Activated B cell treated with CpG ODN at 0.5 μM for 24 hours (primary cell): Measurements from ENCODE around the gene DCC. TPM values are rescaled to one million over a fixed set of nuclear protein-coding genes. Genes with fewer than 3 reads are reported as not detected.

Experiments used
- ATAC-seq: fragments of 200-7000 bp; cut with Tn5 transposase; one replicate; pipeline ENCODE4 v1.10.0; 2021; ENCODE audit warnings: low read depth, mild to moderate bottlenecking, moderate library complexity
- CTCF ChIA-PET: fragments of 350-600 bp; sonication (Branson Sonifier 250); formaldehyde crosslinking; loops from one replicate; lab custom pipeline; 2021; ENCODE audit warnings: antibody characterized with exemption; lab: Charles Lee
- POLR2A ChIA-PET: fragments of 350-600 bp; sonication (Branson Sonifier 250); formaldehyde crosslinking; loops from one replicate; lab custom pipeline; 2021; ENCODE audit warnings: antibody characterized with exemption; lab: Charles Lee
- DNase-seq: peaks from one replicate; pipeline ENCODE4 v3.0.0; 2022
- H3K27ac Mint-ChIP-seq: one replicate; pipeline ENCODE4 v1.8.0; 2020; ENCODE audit warnings: mixed read lengths
- H3K27me3 Mint-ChIP-seq: one replicate; pipeline ENCODE4 v1.8.0; 2021; ENCODE audit warnings: mixed read lengths
- H3K36me3 Mint-ChIP-seq: one replicate; pipeline ENCODE4 v1.8.0; 2021; ENCODE audit warnings: low read depth, mixed read lengths
- H3K4me1 Mint-ChIP-seq: one replicate; pipeline ENCODE4 v1.8.0; 2021; ENCODE audit warnings: mixed read lengths
- H3K4me3 Mint-ChIP-seq: one replicate; pipeline ENCODE4 v1.8.0; 2020; ENCODE audit warnings: mild to moderate bottlenecking, mixed read lengths
- H3K9me3 Mint-ChIP-seq: one replicate; pipeline ENCODE4 v1.8.0; 2020; ENCODE audit warnings: mixed read lengths
- CTCF ChIP-seq: fragments of 200-600 bp; IDR thresholded peaks from one replicate; pipeline ENCODE4 v1.8.0; 2022; ENCODE audit warnings: antibody characterized with exemption, mild to moderate bottlenecking
- intact Hi-C: fragments of 100-400 bp; cut with micrococcal nuclease; formaldehyde crosslinking; loops from one replicate; pipeline ENCODE4 v1.15.1; 2024
- total RNA-seq: library from RNA; stranded (reverse); gene quantifications from 2 replicates; pipeline ENCODE4 v1.2.3, GENCODE V29; 2022

DCC gene
- total RNA-seq, 1 donor from 2014 or later, result not detected

GRCh38 chr18:52391810-52392559 is 52.0 kb downstream of the DCC start:
- no peak for TF ChIP-seq CTCF
- intact Hi-C loops, result no loop called here
- CTCF ChIA-PET, result no interaction called here
- no peak overlapping the region for H3K27ac Mint-ChIP-seq
- H3K27me3 Mint-ChIP-seq, result no peaks in the 10 kb centered on the region
- H3K36me3 Mint-ChIP-seq, result no peaks in the 10 kb centered on the region
- no peaks in the 10 kb centered on the region for H3K4me1 Mint-ChIP-seq
- H3K4me3 Mint-ChIP-seq, result no peak overlapping the region
- POLR2A ChIA-PET, result no interaction called here
- DNase-seq (no peak), ATAC-seq (no peak)
- H3K9me3 Mint-ChIP-seq, result peaks cover 2% of the 10 kb centered on the region

- Mint-ChIP-seq H3K4me3 (no peak overlapping the region), H3K9me3 (peaks cover 2% of the 10 kb centered on the region), H3K4me1 (no peaks in the 10 kb centered on the region), H3K27me3 (no peaks in the 10 kb centered on the region), H3K27ac (no peak overlapping the region), H3K36me3 (no peaks in the 10 kb centered on the region)
- TF ChIP-seq CTCF, result no peak
- POLR2A ChIA-PET, result no interaction called here
- intact Hi-C loops, result no loop called here
- ATAC-seq, result no peak
- no peak for DNase-seq
- CTCF ChIA-PET, result no interaction called here
Observed at GRCh38 chr18:52394602-52395001, 54.6 kb downstream of the DCC start.

- ChIA-PET POLR2A (no interaction called here), CTCF (no interaction called here)
- no peak for TF ChIP-seq CTCF
- Mint-ChIP-seq H3K27ac (no peak overlapping the region), H3K4me1 (no peaks in the 10 kb centered on the region), H3K9me3 (peaks cover 4% of the 10 kb centered on the region), H3K4me3 (no peak overlapping the region), H3K27me3 (no peaks in the 10 kb centered on the region), H3K36me3 (no peaks in the 10 kb centered on the region)
- intact Hi-C loops, result no loop called here
- no peak for ATAC-seq
- DNase-seq, result no peak
Observed at GRCh38 chr18:52395146-52395852, 55.3 kb downstream of the DCC start.

- H3K27ac Mint-ChIP-seq, result no peak overlapping the region
Observed at GRCh38 chr18:52401236-52401635, 61.2 kb downstream of the DCC start.

More at GRCh38 chr18:52401236-52401635, 61.2 kb downstream of the DCC start:
- Mint-ChIP-seq H3K36me3 (no peaks in the 10 kb centered on the region), H3K4me1 (no peaks in the 10 kb centered on the region), H3K4me3 (no peak overlapping the region), H3K27me3 (no peaks in the 10 kb centered on the region), H3K9me3 (peaks cover 3% of the 10 kb centered on the region)
- ChIA-PET CTCF (no interaction called here), POLR2A (no interaction called here)
- no peak for ATAC-seq
- DNase-seq, result no peak
- no peak for TF ChIP-seq CTCF
- intact Hi-C loops, result no loop called here
